Measurements from ENCODE around the gene PSKH1. TPM values are rescaled to one million over a fixed set of nuclear protein-coding genes. Genes with fewer than 3 reads are reported as not detected.

Gene PSKH1
- total and polyA plus RNA-seq, 4 experiments from 2014 or later, result 19.4 to 25.3 (median 23.7) TPM

DNA sequence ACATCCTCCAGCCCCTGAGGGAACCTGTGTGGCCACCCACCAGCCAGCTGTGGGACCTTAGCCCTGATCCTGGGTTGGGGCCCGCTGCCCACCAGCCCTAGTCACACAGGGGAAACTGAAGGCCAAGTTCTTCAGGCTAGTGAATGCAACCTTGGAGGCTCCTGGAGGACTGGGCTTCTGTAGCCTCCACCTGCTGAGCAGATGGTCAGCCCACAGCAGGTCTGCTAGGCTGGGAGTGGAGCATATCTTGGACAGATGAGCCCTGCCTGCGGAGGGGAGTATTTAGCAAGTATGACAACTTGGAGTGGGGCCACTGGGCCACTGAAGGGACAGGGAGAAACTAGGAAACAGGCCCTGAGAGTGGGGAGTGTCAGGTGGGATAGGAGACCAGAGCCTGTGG lies 83.2 kb downstream of the PSKH1 start:
- H3K27ac ChIP-seq (ENCODE audit: low read depth, low read length), result no peak overlapping the region
- DNase-seq, result no peak
- ChIA-PET POLR2A (ENCODE audit: partially characterized antibody) (no interaction called here), CTCF (ENCODE audit: partially characterized antibody) (no interaction called here)
- peaks cover 1 to 3% of the 10 kb centered on the region in 2 donors for H3K27me3 Mint-ChIP-seq
- H3K27ac Mint-ChIP-seq, result no peak overlapping the region
- no peaks in the 10 kb centered on the region for H3K36me3 Mint-ChIP-seq
- H3K9me3 Mint-ChIP-seq, result no peaks in the 10 kb centered on the region
- no peaks in the 10 kb centered on the region for H3K27me3 ChIP-seq (ENCODE audit: insufficient read depth, low read length)
- H3K36me3 ChIP-seq (ENCODE audit: insufficient read depth, low read length), result no peaks in the 10 kb centered on the region
- intact Hi-C loops (cut with micrococcal nuclease), result no loop called here
- no peak overlapping the region for H3K4me3 Mint-ChIP-seq
- H3K4me3 ChIP-seq (ENCODE audit: low read length in 2 of 2), result no peak overlapping the region
- no peaks in the 10 kb centered on the region for H3K4me1 ChIP-seq (ENCODE audit: insufficient read depth, low read length)
- H3K4me1 Mint-ChIP-seq, result no peaks in the 10 kb centered on the region
- no peaks in the 10 kb centered on the region for H3K9me3 ChIP-seq (ENCODE audit: control insufficient read depth in 1 of 2, low read length in 2 of 2)

- Mint-ChIP-seq H3K36me3 (no peaks in the 10 kb centered on the region), H3K9me3 (no peaks in the 10 kb centered on the region), H3K4me3 (no peak overlapping the region), H3K27me3 (peaks cover 1 to 3% of the 10 kb centered on the region in 2 donors), H3K4me1 (no peaks in the 10 kb centered on the region), H3K27ac (no peak overlapping the region)
- no peaks in the 10 kb centered on the region for H3K36me3 ChIP-seq (ENCODE audit: insufficient read depth, low read length)
- DNase-seq, result no peak
- H3K27ac ChIP-seq (ENCODE audit: low read depth, low read length), result no peak overlapping the region
- no peaks in the 10 kb centered on the region for H3K27me3 ChIP-seq (ENCODE audit: insufficient read depth, low read length)
- ChIA-PET CTCF (ENCODE audit: partially characterized antibody) (interaction anchor here (1.1 kb wide), 1 partner anchor 15 kb away, joined by 3 read pairs; no protein-coding TSS in a partner anchor), POLR2A (ENCODE audit: partially characterized antibody) (no interaction called here)
- intact Hi-C loops (cut with micrococcal nuclease), result no loop called here
- no peaks in the 10 kb centered on the region for H3K4me1 ChIP-seq (ENCODE audit: insufficient read depth, low read length)
- H3K4me3 ChIP-seq (ENCODE audit: low read length in 2 of 2), result no peak overlapping the region
- no peaks in the 10 kb centered on the region for H3K9me3 ChIP-seq (ENCODE audit: control insufficient read depth in 1 of 2, low read length in 2 of 2)
Measured at GRCh38 chr16:67977005-67977404, 84.0 kb downstream of the PSKH1 start.

- no peaks in the 10 kb centered on the region for H3K4me1 ChIP-seq (ENCODE audit: insufficient read depth, low read length)
- no peaks in the 10 kb centered on the region for H3K36me3 ChIP-seq (ENCODE audit: insufficient read depth, low read length)
- Mint-ChIP-seq H3K36me3 (no peaks in the 10 kb centered on the region), H3K27ac (no peak overlapping the region), H3K27me3 (peaks cover 1 to 3% of the 10 kb centered on the region in 2 donors), H3K9me3 (no peaks in the 10 kb centered on the region), H3K4me3 (no peak overlapping the region), H3K4me1 (peaks cover 0 to 3% (median under 1%) of the 10 kb centered on the region in 4 donors)
- no peak overlapping the region for H3K4me3 ChIP-seq (ENCODE audit: low read length in 2 of 2)
- no peaks in the 10 kb centered on the region for H3K27me3 ChIP-seq (ENCODE audit: insufficient read depth, low read length)
- ChIA-PET POLR2A (ENCODE audit: partially characterized antibody) (no interaction called here), CTCF (ENCODE audit: partially characterized antibody) (interaction anchor here (1.1 kb wide), 1 partner anchor 14 kb away, joined by 3 read pairs; no protein-coding TSS in a partner anchor)
- H3K27ac ChIP-seq (ENCODE audit: low read depth, low read length), result no peak overlapping the region
- no peak for DNase-seq
- no peaks in the 10 kb centered on the region for H3K9me3 ChIP-seq (ENCODE audit: control insufficient read depth in 1 of 2, low read length in 2 of 2)
- intact Hi-C loops (cut with micrococcal nuclease), result no loop called here
Measured at GRCh38 chr16:67977469-67978227, 84.6 kb downstream of the PSKH1 start.

Other genes with a start within 250 kb of the PSKH1 start
- gene CARMIL2, start 248.1 kb upstream of the PSKH1 start, total RNA-seq, result 100 to 1,000 TPM; 194 to 195 TPM
- gene CARMIL2, start 248.1 kb upstream of the PSKH1 start, polyA plus RNA-seq, result 10 to 100 TPM in 1 of 2 donors, 1 to 10 TPM in 1; 7.5 to 36.3 TPM
- gene ACD, start 233.0 kb upstream of the PSKH1 start, total RNA-seq, result 10 to 100 TPM; 49.6 to 50.6 TPM
- 10 to 100 TPM; 33.3 to 48.5 TPM for gene ACD, start 233.0 kb upstream of the PSKH1 start, polyA plus RNA-seq
- 1 to 10 TPM; 7.4 to 8.8 TPM for gene PARD6A, start 232.3 kb upstream of the PSKH1 start, total RNA-seq
- 10 to 100 TPM; 17.8 to 26.5 TPM for gene PARD6A, start 232.3 kb upstream of the PSKH1 start, polyA plus RNA-seq
- 1 to 10 TPM; 6.7 to 7.7 TPM for gene ENKD1, start 226.5 kb upstream of the PSKH1 start, total RNA-seq
- gene ENKD1, start 226.5 kb upstream of the PSKH1 start, polyA plus RNA-seq, result 1 to 10 TPM; 1.1 to 2.4 TPM
- gene C16orf86, start 226.4 kb upstream of the PSKH1 start, total RNA-seq, result 1 to 10 TPM; 2.9 to 3.6 TPM
- gene C16orf86, start 226.4 kb upstream of the PSKH1 start, polyA plus RNA-seq, result 1 to 10 TPM; 4.1 TPM
- gene GFOD2, start 173.9 kb upstream of the PSKH1 start, total RNA-seq, result 10 to 100 TPM; 18.0 to 19.8 TPM
- gene GFOD2, start 173.9 kb upstream of the PSKH1 start, polyA plus RNA-seq, result 10 to 100 TPM; 10.8 to 19.2 TPM
- 10 to 100 TPM; 25.6 to 27.8 TPM for gene RANBP10, start 86.7 kb upstream of the PSKH1 start, total RNA-seq
- 10 to 100 TPM in 1 of 2 donors, 1 to 10 TPM in 1; 7.1 to 14.7 TPM for gene RANBP10, start 86.7 kb upstream of the PSKH1 start, polyA plus RNA-seq
- under 1 TPM; 0.44 to 0.64 TPM for gene TSNAXIP1, start 86.4 kb upstream of the PSKH1 start, total RNA-seq
- not detected for gene TSNAXIP1, start 86.4 kb upstream of the PSKH1 start, polyA plus RNA-seq
- gene THAP11, start 50.9 kb upstream of the PSKH1 start, total RNA-seq, result 10 to 100 TPM; 56.8 to 58.4 TPM
- gene THAP11, start 50.9 kb upstream of the PSKH1 start, polyA plus RNA-seq, result 100 to 1,000 TPM; 130 to 147 TPM
- gene NUTF2, start 46.3 kb upstream of the PSKH1 start, total RNA-seq, result 10 to 100 TPM; 41.2 to 45.9 TPM
- 100 to 1,000 TPM; 127 to 128 TPM for gene NUTF2, start 46.3 kb upstream of the PSKH1 start, polyA plus RNA-seq
- gene CENPT, start 45.6 kb upstream of the PSKH1 start, total RNA-seq, result 100 to 1,000 TPM; 103 to 107 TPM
- 10 to 100 TPM; 15.4 to 18.1 TPM for gene CENPT, start 45.6 kb upstream of the PSKH1 start, polyA plus RNA-seq
- 100 to 1,000 TPM; 141 to 144 TPM for gene EDC4, start 20.2 kb upstream of the PSKH1 start, total RNA-seq
- 10 to 100 TPM; 18.5 to 37.3 TPM for gene EDC4, start 20.2 kb upstream of the PSKH1 start, polyA plus RNA-seq
- 1 to 10 TPM; 5.9 to 7.0 TPM for gene NRN1L, start 8.4 kb upstream of the PSKH1 start, total RNA-seq
- gene NRN1L, start 8.4 kb upstream of the PSKH1 start, polyA plus RNA-seq, result under 1 TPM; 0.81 to 0.96 TPM
- 1 to 10 TPM; 5.1 to 8.6 TPM for gene CTRL, start 38.6 kb downstream of the PSKH1 start, total RNA-seq
- gene CTRL, start 38.6 kb downstream of the PSKH1 start, polyA plus RNA-seq, result 1 to 10 TPM in 1 of 2 donors, under 1 TPM in 1; 0.41 to 1.8 TPM
- gene PSMB10, start 43.6 kb downstream of the PSKH1 start, total RNA-seq, result 100 to 1,000 TPM; 147 to 152 TPM
- gene PSMB10, start 43.6 kb downstream of the PSKH1 start, polyA plus RNA-seq, result 100 to 1,000 TPM; 461 to 777 TPM
- gene LCAT, start 50.9 kb downstream of the PSKH1 start, total RNA-seq, result 10 to 100 TPM; 18.2 to 20.3 TPM
- gene LCAT, start 50.9 kb downstream of the PSKH1 start, polyA plus RNA-seq, result 1 to 10 TPM in 1 of 2 donors, not detected in 1; 1.9 TPM
- gene SLC12A4, start 75.4 kb downstream of the PSKH1 start, total RNA-seq, result 10 to 100 TPM; 33.2 to 33.5 TPM
- 1 to 10 TPM; 4.0 to 5.1 TPM for gene SLC12A4, start 75.4 kb downstream of the PSKH1 start, polyA plus RNA-seq
- 1 to 10 TPM in 1 of 2 experiments, under 1 TPM in 1; 0.91 to 1.2 TPM for gene DPEP3, start 87.2 kb downstream of the PSKH1 start, total RNA-seq
- gene DPEP3, start 87.2 kb downstream of the PSKH1 start, polyA plus RNA-seq, result not detected
- gene DPEP2, start 106.2 kb downstream of the PSKH1 start, total RNA-seq, result 100 to 1,000 TPM; 106 to 119 TPM
- gene DPEP2, start 106.2 kb downstream of the PSKH1 start, polyA plus RNA-seq, result 10 to 100 TPM; 46.9 to 58.8 TPM
- gene DPEP2NB, start 122.7 kb downstream of the PSKH1 start, total RNA-seq, result not detected
- gene DPEP2NB, start 122.7 kb downstream of the PSKH1 start, polyA plus RNA-seq, result not detected
- gene DDX28, start 130.0 kb downstream of the PSKH1 start, total RNA-seq, result 10 to 100 TPM; 16.1 to 17.0 TPM
- gene DDX28, start 130.0 kb downstream of the PSKH1 start, polyA plus RNA-seq, result 10 to 100 TPM; 36.0 to 55.8 TPM
- 10 to 100 TPM; 13.8 to 14.6 TPM for gene DUS2, start 130.0 kb downstream of the PSKH1 start, total RNA-seq
- gene DUS2, start 130.0 kb downstream of the PSKH1 start, polyA plus RNA-seq, result 10 to 100 TPM in 1 of 2 donors, 1 to 10 TPM in 1; 9.0 to 11.9 TPM
- gene NFATC3, start 192.1 kb downstream of the PSKH1 start, total RNA-seq, result 100 to 1,000 TPM; 127 to 134 TPM
- gene NFATC3, start 192.1 kb downstream of the PSKH1 start, polyA plus RNA-seq, result 10 to 100 TPM; 76.5 to 94.9 TPM

All from CD4-positive, alpha-beta memory T cell (primary cell).